HEK293 (cell line): Measurements from ENCODE around the gene RIC3.

Experiments
- CTCF ChIA-PET: fragments of 350-600 bp; formaldehyde crosslinking; extraction: SDS; loops from one replicate; lab custom pipeline; 2021; ENCODE audit warnings: antibody characterized with exemption; lab: Yijun Ruan, JAX
- POLR2A ChIA-PET: fragments of 300-600 bp; formaldehyde crosslinking; extraction: SDS; loops from one replicate; lab custom pipeline; 2020; ENCODE audit warnings: antibody characterized with exemption, inconsistent platforms; lab: Yijun Ruan, JAX
- H3K27ac ChIP-seq: fragments of 200-500 bp; sonication (Bioruptor generic); 2 replicates; pipeline ENCODE4 v1.5.1; 2014; ENCODE audit warnings: low read depth, low read length, control low read depth, inconsistent platforms; ENCODE audit errors: extremely low read depth
- H3K36me3 ChIP-seq, 2 experiments: fragments of 200-500 bp in 1 of 2; sonication (Bioruptor generic) in 1 of 2; 1 replicate in 1 of 2; 2 replicates in 1 of 2; pipeline ENCODE4 v1.5.1; 2014 to 2017; ENCODE audit warnings: inconsistent platforms in 2 of 2, low read length in 2 of 2; ENCODE audit not compliant: control insufficient read depth in 2 of 2, insufficient read depth in 1 of 2
- H3K4me1 ChIP-seq: fragments of 200-500 bp; sonication (Bioruptor generic); 2 replicates; pipeline ENCODE4 v1.5.1; 2014; ENCODE audit warnings: mild to moderate bottlenecking, low read length, inconsistent platforms; ENCODE audit not compliant: control insufficient read depth, insufficient read depth
- H3K4me3 ChIP-seq: 2 replicates; pipeline ENCODE4 v1.5.1; 2011; ENCODE audit warnings: low read depth, mild to moderate bottlenecking, control low read depth, low read length, moderate library complexity
- H3K9me3 ChIP-seq: fragments of 200-500 bp; sonication (Bioruptor generic); 2 replicates; pipeline ENCODE4 v1.5.1; 2014; ENCODE audit warnings: low read depth, low read length, inconsistent platforms; ENCODE audit not compliant: control insufficient read depth, insufficient read depth
- CTCF ChIP-seq: fragments of 450-650 bp; formaldehyde crosslinking; IDR thresholded peaks from 2 replicates; pipeline ENCODE4 v1.5.1; 2016; ENCODE audit warnings: missing biosample characterization, missing genetic modification characterization
- ELK4 ChIP-seq: IDR thresholded peaks from 2 replicates; pipeline ENCODE4 v1.6.1; 2011; ENCODE audit warnings: mild to moderate bottlenecking, low read depth, low read length, borderline replicate concordance
- OSR2 ChIP-seq: fragments of 450-650 bp; formaldehyde crosslinking; IDR thresholded peaks from 2 replicates; pipeline ENCODE4 v1.5.1; 2016; ENCODE audit warnings: missing biosample characterization, missing genetic modification characterization
- SP7 ChIP-seq: fragments of 450-650 bp; formaldehyde crosslinking; IDR thresholded peaks from 2 replicates; pipeline ENCODE4 v1.5.1; 2016; ENCODE audit warnings: missing biosample characterization, missing genetic modification characterization
- ZBTB10 ChIP-seq: fragments of 450-650 bp; formaldehyde crosslinking; IDR thresholded peaks from 2 replicates; pipeline ENCODE4 v1.5.1; 2016; ENCODE audit warnings: missing biosample characterization, missing genetic modification characterization
- ZBTB26 ChIP-seq: fragments of 450-650 bp; formaldehyde crosslinking; optimal IDR thresholded peaks from 2 replicates; pipeline ENCODE3; 2016; ENCODE audit warnings: missing biosample characterization, mild to moderate bottlenecking, missing genetic modification characterization
- ZNF26 ChIP-seq: fragments of 450-650 bp; formaldehyde crosslinking; IDR thresholded peaks from 2 replicates; pipeline ENCODE4 v1.5.1; 2016; ENCODE audit warnings: missing biosample characterization, missing genetic modification characterization
- ZNF341 ChIP-seq: fragments of 450-650 bp; formaldehyde crosslinking; IDR thresholded peaks from 2 replicates; pipeline ENCODE4; 2016; ENCODE audit warnings: low read depth, missing biosample characterization, missing genetic modification characterization
- ZNF398 ChIP-seq: fragments of 450-650 bp; formaldehyde crosslinking; IDR thresholded peaks from 2 replicates; pipeline ENCODE4 v1.5.1; 2017; ENCODE audit warnings: missing biosample characterization, missing genetic modification characterization
- ZNF623 ChIP-seq: fragments of 450-650 bp; formaldehyde crosslinking; IDR thresholded peaks from 2 replicates; pipeline ENCODE4 v1.5.1; 2016; ENCODE audit warnings: missing biosample characterization, missing genetic modification characterization
- ZNF645 ChIP-seq: fragments of 450-650 bp; formaldehyde crosslinking; IDR thresholded peaks from 2 replicates; pipeline ENCODE4; 2016; ENCODE audit warnings: missing biosample characterization, missing genetic modification characterization
- ZNF747 ChIP-seq: fragments of 450-650 bp; formaldehyde crosslinking; IDR thresholded peaks from 2 replicates; pipeline ENCODE4 v1.5.1; 2016; ENCODE audit warnings: missing biosample characterization, missing genetic modification characterization
- ZNF776 ChIP-seq: fragments of 450-650 bp; formaldehyde crosslinking; IDR thresholded peaks from 2 replicates; pipeline ENCODE4 v1.5.0; 2017; ENCODE audit warnings: missing biosample characterization, missing genetic modification characterization, borderline replicate concordance
- ZNF830 ChIP-seq: fragments of 450-650 bp; IDR thresholded peaks from 2 replicates; pipeline ENCODE4 v1.5.0; 2018; ENCODE audit warnings: missing biosample characterization, missing genetic modification characterization, low read depth, mild to moderate bottlenecking, moderate library complexity

Gene RIC3

GRCh38 chr11:8066036-8066910 lies 102.6 kb downstream of the RIC3 start (continued):
- TF ChIP-seq CTCF (tag by site-specific recombination): no peak
- no peak for TF ChIP-seq ELK4

GRCh38 chr11:8065031-8065430 lies 103.8 kb downstream of the RIC3 start:
- peaks cover 8% of the 10 kb centered on the region for H3K4me1 ChIP-seq
- no peak overlapping the region for H3K27ac ChIP-seq
- CTCF ChIA-PET: interaction anchor here (1.6 to 1.9 kb wide), 3 partner anchors 14 to 34 kb away, joined by 3 to 12 read pairs (median 4); no protein-coding TSS in a partner anchor
- no peak overlapping the region for H3K4me3 ChIP-seq
- POLR2A ChIA-PET: no interaction called here
- no peaks in the 10 kb centered on the region for H3K9me3 ChIP-seq
- TF ChIP-seq ZBTB26 (no peak), OSR2 (no peak), ZNF830 (tag by site-specific recombination) (no peak), ZNF776 (tag by site-specific recombination) (no peak), ZNF645 (tag by site-specific recombination) (no peak), ZNF398 (tag by site-specific recombination) (no peak)
- TF ChIP-seq, all 188 proteins: peak for 0
- H3K36me3 ChIP-seq: no peaks in the 10 kb centered on the region

GRCh38 chr11:8063324-8063723 lies 105.5 kb downstream of the RIC3 start:
- no peak for TF ChIP-seq ZNF747 (tag by site-specific recombination)
- no peak for TF ChIP-seq ZBTB10 (tag by site-specific recombination)
- no peak for TF ChIP-seq ZNF26 (tag by site-specific recombination)
- TF ChIP-seq ZNF341 (tag by site-specific recombination): no peak
- no peak for TF ChIP-seq SP7 (tag by site-specific recombination)
- no peak for TF ChIP-seq ZNF623 (tag by site-specific recombination)
- H3K36me3 ChIP-seq: no peaks in the 10 kb centered on the region
- H3K27ac ChIP-seq: no peak overlapping the region
- POLR2A ChIA-PET: no interaction called here
- no peaks in the 10 kb centered on the region for H3K9me3 ChIP-seq
- CTCF ChIA-PET: interaction anchor here (1.9 kb wide), 1 partner anchor 30 kb away, joined by 12 read pairs; no protein-coding TSS in a partner anchor
- no peak overlapping the region for H3K4me3 ChIP-seq
- H3K4me1 ChIP-seq: peaks cover 4% of the 10 kb centered on the region; the same call in 1 of the 2 replicates
